NOMO-1 treated with dmso at 0.1 percent for 144 hours (cell line): ENCODE results near the gene NLRP1.

ENCODE experiments used
- DNase-seq: peaks from one replicate; lab custom pipeline; 2025; ENCODE audit not compliant: unreplicated experiment; lab: John Stamatoyannopoulos, UW

The NLRP1 gene

GRCh38 chr17:5584383-5585286, at the start of gene NLRP1:
Gene NLRP1 (minus strand): TSS chr17:5584509. CDS start chr17:5583957, 552 bp downstream.
- peak; percentile 97 for DNase-seq

- no peak for DNase-seq
Measured at GRCh38 chr17:5631958-5632590, 47.8 kb upstream of the NLRP1 start.

GRCh38 chr17:5630434-5630833, 46.1 kb upstream of the NLRP1 start:
- no peak for DNase-seq

GRCh38 chr17:5629128-5629527, 44.8 kb upstream of the NLRP1 start:
- no peak for DNase-seq

GRCh38 chr17:5628262-5628661, 44.0 kb upstream of the NLRP1 start:
- no peak for DNase-seq

GRCh38 chr17:5624211-5624610, 39.9 kb upstream of the NLRP1 start:
- no peak for DNase-seq

- DNase-seq: no peak
Measured at GRCh38 chr17:5621729-5622128, 37.4 kb upstream of the NLRP1 start.

- no peak for DNase-seq
Measured at GRCh38 chr17:5621026-5621425, 36.7 kb upstream of the NLRP1 start.

- DNase-seq: peak; percentile 79
Measured at GRCh38 chr17:5619088-5619740, 34.9 kb upstream of the NLRP1 start.

GRCh38 chr17:5618476-5618875, 34.2 kb upstream of the NLRP1 start:
- DNase-seq: no peak

GRCh38 chr17:5615476-5615875, 31.2 kb upstream of the NLRP1 start:
- DNase-seq: no peak

- peak; percentile 83 for DNase-seq
Measured at GRCh38 chr17:5610956-5611355, 26.6 kb upstream of the NLRP1 start.

GRCh38 chr17:5608399-5609112, 24.2 kb upstream of the NLRP1 start:
- no peak for DNase-seq

- no peak for DNase-seq
Measured at GRCh38 chr17:5607946-5608345, 23.6 kb upstream of the NLRP1 start.

GRCh38 chr17:5605452-5605851, 21.1 kb upstream of the NLRP1 start:
- DNase-seq: no peak

- no peak for DNase-seq
Measured at GRCh38 chr17:5600041-5600440, 15.7 kb upstream of the NLRP1 start.

GRCh38 chr17:5598457-5598856, 14.1 kb upstream of the NLRP1 start:
- DNase-seq: no peak

GRCh38 chr17:5596421-5596820, 12.1 kb upstream of the NLRP1 start:
- DNase-seq: no peak

- no peak for DNase-seq
Measured at GRCh38 chr17:5595831-5596230, 11.5 kb upstream of the NLRP1 start.

GRCh38 chr17:5592382-5592781, 8.1 kb upstream of the NLRP1 start:
- DNase-seq: peak; percentile 5

- no peak for DNase-seq
Measured at GRCh38 chr17:5591966-5592365, 7.7 kb upstream of the NLRP1 start.
